Neural crest cell (in vitro differentiated cells): ENCODE data around the gene BRD7. TPM values are rescaled to one million over a fixed set of nuclear protein-coding genes. Genes with fewer than 3 reads are reported as not detected.
A peak's percentile ranks its signal among the peaks of the same experiment; 100 is the strongest.

Experiments
- DNase-seq: peaks from one replicate; pipeline ENCODE4 v3.0.0; 2021; ENCODE audit warnings: low read depth, mixed read lengths, low spot score
- H3K27ac Mint-ChIP-seq: one replicate; pipeline ENCODE4 v1.8.0; 2021; ENCODE audit warnings: mild to moderate bottlenecking, mixed read lengths; ENCODE audit not compliant: unreplicated experiment
- H3K27me3 Mint-ChIP-seq: 2 replicates; pipeline ENCODE4 v1.8.0; 2021; ENCODE audit warnings: low read depth, mild to moderate bottlenecking, mixed read lengths
- H3K36me3 Mint-ChIP-seq: 2 replicates; pipeline ENCODE4 v1.8.0; 2021; ENCODE audit warnings: low read depth, mild to moderate bottlenecking, mixed read lengths
- H3K4me1 Mint-ChIP-seq: 2 replicates; pipeline ENCODE4 v1.8.0; 2021; ENCODE audit warnings: mixed read lengths
- H3K4me3 Mint-ChIP-seq: one replicate; pipeline ENCODE4 v1.8.0; 2021; ENCODE audit warnings: mild to moderate bottlenecking, mixed read lengths
- H3K9me3 Mint-ChIP-seq: 2 replicates; pipeline ENCODE4 v1.8.0; 2021; ENCODE audit warnings: mixed read lengths
- CTCF ChIP-seq: fragments of 200-600 bp; sonication (generic); conservative IDR thresholded peaks from 2 replicates; pipeline ENCODE4 v1.5.0; 2021; ENCODE audit warnings: antibody characterized with exemption, mild to moderate bottlenecking
- total RNA-seq: library from RNA; stranded (reverse); gene quantifications from 2 replicates; pipeline ENCODE4 v1.2.1, GENCODE V29; 2021

The BRD7 gene
- total RNA-seq, 1 donor from 2014 or later, result 130 TPM

GRCh38 chr16:50363656-50364055, 5.1 kb downstream of the BRD7 start:
- Mint-ChIP-seq H3K4me1 (peaks cover 34% of the 10 kb centered on the region), H3K9me3 (no peaks in the 10 kb centered on the region), H3K27me3 (no peaks in the 10 kb centered on the region), H3K36me3 (peaks cover 4% of the 10 kb centered on the region), H3K4me3 (no peak overlapping the region), H3K27ac (no peak overlapping the region)
- no peak for DNase-seq
- no peak for TF ChIP-seq CTCF

DNA sequence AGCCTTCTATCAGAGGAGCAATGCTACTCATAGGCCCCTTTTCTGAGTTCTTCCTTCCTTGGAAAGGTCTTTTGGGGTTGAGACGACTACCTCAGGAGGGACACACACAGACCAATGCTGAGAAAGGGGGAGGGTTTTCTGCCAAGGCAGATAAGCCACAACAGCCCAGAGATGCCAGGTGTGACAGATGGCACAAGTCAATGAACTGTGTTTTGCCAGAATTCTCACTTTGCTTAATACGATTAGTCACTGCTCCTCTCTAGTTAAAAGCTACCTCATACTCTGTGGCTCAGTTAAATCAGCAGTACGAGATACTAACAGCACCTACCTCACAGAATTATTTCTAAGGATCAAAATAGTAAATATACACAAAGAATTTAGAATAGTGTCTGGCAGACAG, 8.0 kb downstream of the BRD7 start:
- no peak for TF ChIP-seq CTCF
- Mint-ChIP-seq H3K9me3 (no peaks in the 10 kb centered on the region), H3K27ac (no peak overlapping the region), H3K4me3 (no peak overlapping the region), H3K36me3 (peaks cover 4% of the 10 kb centered on the region), H3K4me1 (peaks cover 19% of the 10 kb centered on the region), H3K27me3 (no peaks in the 10 kb centered on the region)
- no peak for DNase-seq

DNA sequence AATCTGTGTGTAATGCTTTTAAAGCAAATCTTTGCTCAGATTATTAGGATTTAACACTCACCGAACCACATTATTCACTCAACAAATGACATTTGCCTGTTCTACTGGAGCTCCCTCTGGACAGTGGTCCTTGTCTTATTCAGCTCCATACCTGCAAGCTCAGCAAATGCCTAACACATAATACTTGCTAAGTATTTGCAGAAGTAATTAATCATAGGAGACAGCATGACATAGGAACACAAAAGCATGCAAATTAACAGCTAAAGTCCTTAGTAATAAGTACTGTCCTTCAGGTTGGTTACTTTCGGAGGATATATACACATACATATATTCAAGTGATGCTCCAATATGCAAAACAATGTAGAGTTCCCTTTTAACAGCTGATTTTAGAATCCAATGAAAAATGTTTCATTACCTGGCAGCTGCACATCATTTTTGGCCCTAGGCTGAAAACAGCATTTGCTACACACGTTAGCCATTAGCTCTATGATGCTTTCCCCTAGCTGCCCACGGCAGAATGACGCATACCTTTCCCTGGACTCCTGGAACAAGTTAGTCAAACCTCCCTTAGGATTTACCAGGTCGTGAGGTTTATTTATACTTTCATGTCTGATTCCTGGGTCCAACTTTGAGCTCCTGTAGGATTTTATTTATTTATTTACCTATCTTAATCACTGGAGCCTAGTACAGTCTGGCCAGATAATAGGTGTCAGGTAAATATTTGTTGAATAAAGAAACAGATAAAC, 8.6 kb downstream of the BRD7 start:
- Mint-ChIP-seq H3K27ac (no peak overlapping the region), H3K4me1 (peaks cover 13% of the 10 kb centered on the region), H3K36me3 (peaks cover 4% of the 10 kb centered on the region), H3K27me3 (no peaks in the 10 kb centered on the region), H3K4me3 (no peak overlapping the region), H3K9me3 (no peaks in the 10 kb centered on the region)
- no peak for DNase-seq
- TF ChIP-seq CTCF, result peak; percentile 11

DNA sequence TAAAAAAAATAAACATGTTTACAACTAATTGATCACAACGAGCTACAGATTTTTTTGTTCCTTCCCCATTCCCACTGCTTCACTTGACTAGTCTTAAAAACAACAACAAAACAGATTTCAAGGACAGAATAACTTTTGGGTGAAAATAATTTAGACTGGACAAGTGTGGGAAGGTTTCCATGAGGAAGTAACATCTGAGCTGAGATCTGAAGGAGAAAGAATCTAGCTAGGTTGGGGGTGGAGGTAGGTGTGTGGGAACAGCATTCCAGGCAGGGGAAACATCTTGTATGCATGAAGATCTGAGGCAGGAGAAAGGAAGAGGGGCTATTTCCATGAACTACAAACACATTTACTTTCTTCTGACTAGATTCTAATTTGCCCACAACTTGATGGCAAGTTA, 9.2 kb downstream of the BRD7 start:
- H3K27me3 Mint-ChIP-seq, result no peaks in the 10 kb centered on the region
- no peaks in the 10 kb centered on the region for H3K9me3 Mint-ChIP-seq
- no peak for DNase-seq
- peaks cover 6% of the 10 kb centered on the region for H3K36me3 Mint-ChIP-seq
- peaks cover 10% of the 10 kb centered on the region for H3K4me1 Mint-ChIP-seq
- no peak overlapping the region for H3K27ac Mint-ChIP-seq
- no peak for TF ChIP-seq CTCF
- H3K4me3 Mint-ChIP-seq, result no peak overlapping the region

DNA sequence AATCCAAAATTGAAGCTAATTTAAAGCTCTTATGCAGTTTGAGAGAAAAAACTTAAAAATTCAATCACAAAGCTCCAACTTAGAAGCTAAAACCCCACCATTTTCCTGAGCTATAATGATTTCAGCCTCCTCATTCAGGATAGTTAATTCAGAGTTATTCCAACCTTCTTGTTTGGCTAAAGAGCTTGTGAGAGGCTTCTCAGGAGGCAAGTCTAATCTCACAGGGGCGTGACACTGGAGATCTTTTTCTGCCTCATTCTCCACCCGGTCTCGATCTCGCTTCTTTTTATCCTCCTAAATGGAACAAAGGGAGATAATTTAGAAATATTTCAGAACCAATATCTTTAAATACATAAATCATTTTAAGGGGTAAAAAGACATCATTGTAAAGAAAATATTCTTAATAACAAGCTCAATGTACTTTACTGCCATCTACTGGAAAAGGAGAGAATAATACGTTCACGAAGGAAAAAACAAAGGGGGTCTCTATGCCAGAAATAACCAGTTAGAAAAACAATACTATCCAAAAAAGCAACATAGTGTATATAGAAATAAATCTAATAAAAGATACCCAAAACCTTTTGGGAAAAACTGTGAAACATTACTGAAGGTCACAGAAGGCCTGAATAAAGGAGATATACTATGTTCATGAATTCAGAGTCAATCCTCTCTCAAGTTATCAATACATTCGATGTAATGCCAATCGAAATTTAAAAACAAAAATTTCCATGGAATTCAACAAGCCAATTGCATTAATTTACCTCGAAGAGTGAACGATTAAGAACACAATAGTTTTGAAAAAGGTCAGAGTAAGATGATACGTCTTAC, 13.9 kb downstream of the BRD7 start:
- Mint-ChIP-seq H3K27ac (no peak overlapping the region), H3K4me1 (peaks cover 6% of the 10 kb centered on the region), H3K36me3 (peaks cover 16% of the 10 kb centered on the region)

More for the DNA sequence above, 13.9 kb downstream of the BRD7 start:
- Mint-ChIP-seq H3K27me3 (no peaks in the 10 kb centered on the region), H3K9me3 (no peaks in the 10 kb centered on the region), H3K4me3 (no peak overlapping the region)
- no peak for DNase-seq
- peak; percentile 79 for TF ChIP-seq CTCF
